Subcutaneous abdominal adipose tissue (tissue), 5 donors: ENCODE results near the gene ERBB2.

Source experiments
- H3K27ac ChIP-seq: one replicate; pipeline ENCODE4 v1.7.0; 2013; ENCODE audit warnings: low read depth, mild to moderate bottlenecking, inconsistent platforms, low read length, moderate library complexity
- H3K27me3 ChIP-seq, 5 donors: one replicate each; pipeline ENCODE4 v1.7.0; 2013; ENCODE audit warnings: low read length in 5 of 5, inconsistent platforms in 1 of 5; ENCODE audit not compliant: control insufficient read depth in 5 of 5, insufficient read depth in 4 of 5
- H3K36me3 ChIP-seq, 5 donors: one replicate each; pipeline ENCODE4 v1.7.0; 2013; ENCODE audit warnings: low read length in 5 of 5; ENCODE audit not compliant: control insufficient read depth in 5 of 5, insufficient read depth in 5 of 5
- H3K4me1 ChIP-seq, 5 donors: one replicate each; pipeline ENCODE4 v1.7.0; 2013; ENCODE audit warnings: low read length in 5 of 5, mild to moderate bottlenecking in 3 of 5, moderate library complexity in 1 of 5; ENCODE audit not compliant: control insufficient read depth in 5 of 5, insufficient read depth in 5 of 5
- H3K4me3 ChIP-seq, 5 donors: one replicate each; pipeline ENCODE4 v1.7.0; 2013; ENCODE audit warnings: low read length in 5 of 5, low read depth in 1 of 5
- H3K9ac ChIP-seq, 5 donors: one replicate each; pipeline ENCODE4 v1.7.0; 2013; ENCODE audit warnings: low read length in 5 of 5, mild to moderate bottlenecking in 4 of 5, moderate library complexity in 3 of 5
- H3K9me3 ChIP-seq, 5 donors: one replicate each; pipeline ENCODE4 v1.7.0; 2013; ENCODE audit warnings: low read length in 5 of 5; ENCODE audit not compliant: control insufficient read depth in 5 of 5
- donor health status: healthy.
- donor health status: healthy.
- donor health status: healthy.
- donor health status: healthy.
- donor health status: healthy.

ERBB2 gene

DNA sequence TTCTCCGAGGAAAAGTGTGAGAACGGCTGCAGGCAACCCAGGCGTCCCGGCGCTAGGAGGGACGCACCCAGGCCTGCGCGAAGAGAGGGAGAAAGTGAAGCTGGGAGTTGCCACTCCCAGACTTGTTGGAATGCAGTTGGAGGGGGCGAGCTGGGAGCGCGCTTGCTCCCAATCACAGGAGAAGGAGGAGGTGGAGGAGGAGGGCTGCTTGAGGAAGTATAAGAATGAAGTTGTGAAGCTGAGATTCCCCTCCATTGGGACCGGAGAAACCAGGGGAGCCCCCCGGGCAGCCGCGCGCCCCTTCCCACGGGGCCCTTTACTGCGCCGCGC lies at the start of gene ERBB2:
ERBB2 (plus strand) TSS at position 247 of the 330 bp plus-strand sequence. CDS start 175 bp downstream, outside the sequence.
- no peaks in the 10 kb centered on the region for H3K9me3 ChIP-seq
- H3K9ac ChIP-seq: peak within 1 kb of the TSS in 4 of 5 donors; percentile 33 to 64 (median 58)
- no peak within 1 kb of the TSS for H3K27ac ChIP-seq
- peaks cover 0 to 15% (median 13%) of the 10 kb centered on the region in 5 donors for H3K4me1 ChIP-seq
- peaks cover 0 to 16% (median 8%) of the 10 kb centered on the region in 5 donors for H3K27me3 ChIP-seq
- peaks cover 0 to 4% (median 3%) of the 10 kb centered on the region in 5 donors for H3K36me3 ChIP-seq
- peak within 1 kb of the TSS; percentile 46 to 66 (median 62) for H3K4me3 ChIP-seq

DNA sequence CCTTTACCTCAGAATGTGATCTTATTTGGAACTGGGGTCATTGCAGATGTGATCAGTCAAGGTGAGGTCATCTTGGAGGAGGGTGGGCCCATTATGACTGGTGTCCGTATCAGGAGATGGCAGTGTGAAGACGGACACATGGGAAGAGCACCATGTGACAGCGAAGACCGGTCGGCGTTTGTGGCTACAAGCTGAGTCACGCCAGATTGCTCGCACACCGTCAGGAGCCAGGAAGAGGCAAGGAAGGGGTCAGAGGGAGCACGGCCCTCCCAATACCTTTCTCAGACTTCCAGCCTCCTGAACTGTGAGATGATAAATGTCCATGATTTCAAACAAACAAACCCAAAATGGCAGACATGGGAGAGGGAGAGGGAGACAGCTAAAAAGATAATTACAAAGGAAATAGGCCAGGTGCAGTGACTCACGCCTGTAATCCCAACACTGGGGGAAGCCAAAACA lies 49.7 kb upstream of the ERBB2 start:
- Histone ChIP-seq H3K4me3 (no peak overlapping the region), H3K36me3 (peaks cover 0 to 19% (median 11%) of the 10 kb centered on the region in 5 donors), H3K9ac (no peak overlapping the region), H3K9me3 (no peaks in the 10 kb centered on the region), H3K27me3 (no peaks in the 10 kb centered on the region), H3K4me1 (peaks cover 0 to 7% (median 3%) of the 10 kb centered on the region in 5 donors), H3K27ac (no peak overlapping the region)

GRCh38 chr17:39651923-39652586 lies 47.8 kb upstream of the ERBB2 start:
- Histone ChIP-seq H3K36me3 (peaks cover 0 to 37% (median 15%) of the 10 kb centered on the region in 5 donors), H3K27me3 (no peaks in the 10 kb centered on the region), H3K4me1 (peaks cover 0 to 7% (median 3%) of the 10 kb centered on the region in 5 donors), H3K4me3 (no peak overlapping the region), H3K9ac (peak overlapping the region in 2 of 5 donors; percentile 15 to 30), H3K9me3 (no peaks in the 10 kb centered on the region), H3K27ac (no peak overlapping the region)

- H3K4me3 ChIP-seq: no peak overlapping the region
- H3K36me3 ChIP-seq: peaks cover 0 to 38% (median 18%) of the 10 kb centered on the region in 5 donors
- no peak overlapping the region for H3K27ac ChIP-seq
- peak overlapping the region in 1 of 5 donors; percentile 15 for H3K9ac ChIP-seq
- no peaks in the 10 kb centered on the region for H3K27me3 ChIP-seq
- peaks cover 0 to 8% (median 3%) of the 10 kb centered on the region in 5 donors for H3K4me1 ChIP-seq
- no peaks in the 10 kb centered on the region for H3K9me3 ChIP-seq
Measured at GRCh38 chr17:39652587-39653315, 47.1 kb upstream of the ERBB2 start.

GRCh38 chr17:39653316-39653661 lies 46.6 kb upstream of the ERBB2 start:
- no peaks in the 10 kb centered on the region for H3K27me3 ChIP-seq
- H3K4me3 ChIP-seq: no peak overlapping the region
- H3K4me1 ChIP-seq: peaks cover 0 to 13% (median 4%) of the 10 kb centered on the region in 5 donors
- peaks cover 0 to 44% (median 20%) of the 10 kb centered on the region in 5 donors for H3K36me3 ChIP-seq
- H3K27ac ChIP-seq: no peak overlapping the region
- no peaks in the 10 kb centered on the region for H3K9me3 ChIP-seq
- H3K9ac ChIP-seq: no peak overlapping the region

DNA sequence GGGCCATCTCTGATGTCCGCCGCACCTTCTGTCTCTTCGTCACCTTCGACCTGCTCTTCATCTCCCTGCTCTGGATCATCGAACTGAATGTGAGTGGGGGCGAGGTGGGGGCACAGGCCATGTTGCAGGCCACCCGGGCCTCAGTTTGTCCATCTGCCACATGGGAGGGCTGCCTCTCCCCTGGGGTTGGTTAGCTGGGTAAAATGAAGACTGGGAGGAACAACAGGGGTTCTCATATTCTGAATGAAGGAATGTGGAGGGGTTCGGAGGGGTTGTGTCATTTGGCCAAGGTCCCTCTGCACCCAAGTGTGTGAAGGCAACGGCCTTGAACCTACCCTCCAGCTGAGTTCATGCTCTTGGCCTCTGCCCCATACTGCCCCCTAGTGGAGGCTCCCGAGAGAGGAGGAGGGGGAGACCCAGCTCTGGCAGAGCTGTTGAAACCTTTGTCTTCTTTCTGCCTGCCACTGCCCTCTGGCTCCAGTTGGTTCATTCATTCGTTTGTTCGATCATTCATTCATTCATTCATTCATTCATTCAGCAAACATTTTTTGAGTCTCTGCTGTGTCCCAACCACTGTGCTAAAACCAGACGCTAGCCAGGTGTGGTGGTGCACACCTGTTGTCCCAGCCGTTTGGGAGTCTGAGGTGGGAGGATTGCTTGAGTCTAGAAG lies 46.1 kb upstream of the ERBB2 start:
- no peaks in the 10 kb centered on the region for H3K9me3 ChIP-seq
- no peak overlapping the region for H3K27ac ChIP-seq
- no peak overlapping the region for H3K9ac ChIP-seq
- H3K27me3 ChIP-seq: no peaks in the 10 kb centered on the region
- peaks cover 0 to 18% (median 4%) of the 10 kb centered on the region in 5 donors for H3K4me1 ChIP-seq
- peaks cover 0 to 49% (median 25%) of the 10 kb centered on the region in 5 donors for H3K36me3 ChIP-seq
- no peak overlapping the region for H3K4me3 ChIP-seq

GRCh38 chr17:39655105-39655504 lies 44.8 kb upstream of the ERBB2 start:
- Histone ChIP-seq H3K9ac (no peak overlapping the region), H3K4me3 (no peak overlapping the region), H3K36me3 (peaks cover 0 to 55% (median 32%) of the 10 kb centered on the region in 5 donors), H3K27me3 (no peaks in the 10 kb centered on the region), H3K4me1 (peaks cover 2 to 30% (median 11%) of the 10 kb centered on the region in 5 donors), H3K27ac (no peak overlapping the region), H3K9me3 (no peaks in the 10 kb centered on the region)

GRCh38 chr17:39658346-39658745 lies 41.5 kb upstream of the ERBB2 start:
- Histone ChIP-seq H3K27me3 (no peaks in the 10 kb centered on the region), H3K9ac (no peak overlapping the region), H3K36me3 (peaks cover 0 to 83% (median 60%) of the 10 kb centered on the region in 5 donors), H3K4me3 (no peak overlapping the region), H3K4me1 (peaks cover 2 to 60% (median 23%) of the 10 kb centered on the region in 5 donors), H3K27ac (peak overlapping the region; percentile 24), H3K9me3 (no peaks in the 10 kb centered on the region)

- Histone ChIP-seq H3K9ac (no peak overlapping the region), H3K9me3 (no peaks in the 10 kb centered on the region), H3K27ac (peak overlapping the region; percentile 24), H3K4me1 (peaks cover 2 to 59% (median 21%) of the 10 kb centered on the region in 5 donors), H3K4me3 (no peak overlapping the region), H3K27me3 (no peaks in the 10 kb centered on the region), H3K36me3 (peaks cover 0 to 83% (median 60%) of the 10 kb centered on the region in 5 donors)
Measured at GRCh38 chr17:39658760-39659159, 41.1 kb upstream of the ERBB2 start.
